Measurements from ENCODE around the gene TRIM40. TPM values are rescaled to one million over a fixed set of nuclear protein-coding genes. Genes with fewer than 3 reads are reported as not detected.
"Not testable (repeated sequence)": the region's sequence is repeated elsewhere in the genome, so short reads cannot be mapped to it uniquely, and the experiment has no call there.

The TRIM40 gene
- total RNA-seq, 3 donors from 2014 or later (not counting 1 experiment from before 2014, with no cell fraction given): 0.26 to 0.30 TPM; not detected in 1

- no peaks in the 10 kb centered on the region for H3K4me1 ChIP-seq (ENCODE audit: control insufficient read depth, insufficient read depth, low read length)
- Mint-ChIP-seq H3K27ac (no peak overlapping the region), H3K27me3 (ENCODE audit: low read depth in 2 of 2) (peaks cover 22 to 43% of the 10 kb centered on the region in 2 donors), H3K9me3 (no peaks in the 10 kb centered on the region), H3K4me1 (no peaks in the 10 kb centered on the region), H3K36me3 (no peaks in the 10 kb centered on the region), H3K4me3 (no peak overlapping the region)
- WGBS (ENCODE audit: insufficient coverage): 47% methylated on average over 11 of the region's 11 CpGs
- no peaks in the 10 kb centered on the region for H3K36me3 ChIP-seq (ENCODE audit: control insufficient read depth, insufficient read depth, low read length)
- H3K4me3 ChIP-seq (ENCODE audit: low read length): no peak overlapping the region
- intact Hi-C loops (cut with micrococcal nuclease): no loop called here
- H3K27ac ChIP-seq (ENCODE audit: low read length): no peak overlapping the region
- DNase-seq (no peak), ATAC-seq (no peak)
- peaks cover 7% of the 10 kb centered on the region for H3K27me3 ChIP-seq (ENCODE audit: control insufficient read depth, insufficient read depth, low read length)
- no peaks in the 10 kb centered on the region for H3K9me3 ChIP-seq (ENCODE audit: control insufficient read depth, insufficient read depth, low read length)
- TF ChIP-seq, protein P1, sequence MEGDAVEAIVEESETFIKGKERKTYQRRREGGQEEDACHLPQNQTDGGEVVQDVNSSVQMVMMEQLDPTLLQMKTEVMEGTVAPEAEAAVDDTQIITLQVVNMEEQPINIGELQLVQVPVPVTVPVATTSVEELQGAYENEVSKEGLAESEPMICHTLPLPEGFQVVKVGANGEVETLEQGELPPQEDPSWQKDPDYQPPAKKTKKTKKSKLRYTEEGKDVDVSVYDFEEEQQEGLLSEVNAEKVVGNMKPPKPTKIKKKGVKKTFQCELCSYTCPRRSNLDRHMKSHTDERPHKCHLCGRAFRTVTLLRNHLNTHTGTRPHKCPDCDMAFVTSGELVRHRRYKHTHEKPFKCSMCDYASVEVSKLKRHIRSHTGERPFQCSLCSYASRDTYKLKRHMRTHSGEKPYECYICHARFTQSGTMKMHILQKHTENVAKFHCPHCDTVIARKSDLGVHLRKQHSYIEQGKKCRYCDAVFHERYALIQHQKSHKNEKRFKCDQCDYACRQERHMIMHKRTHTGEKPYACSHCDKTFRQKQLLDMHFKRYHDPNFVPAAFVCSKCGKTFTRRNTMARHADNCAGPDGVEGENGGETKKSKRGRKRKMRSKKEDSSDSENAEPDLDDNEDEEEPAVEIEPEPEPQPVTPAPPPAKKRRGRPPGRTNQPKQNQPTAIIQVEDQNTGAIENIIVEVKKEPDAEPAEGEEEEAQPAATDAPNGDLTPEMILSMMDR (IDR thresholded peaks at IDR 0.05): no peak
Observed at GRCh38 chr6:30136570-30137286, 788 bp downstream of the TRIM40 start.

DNA sequence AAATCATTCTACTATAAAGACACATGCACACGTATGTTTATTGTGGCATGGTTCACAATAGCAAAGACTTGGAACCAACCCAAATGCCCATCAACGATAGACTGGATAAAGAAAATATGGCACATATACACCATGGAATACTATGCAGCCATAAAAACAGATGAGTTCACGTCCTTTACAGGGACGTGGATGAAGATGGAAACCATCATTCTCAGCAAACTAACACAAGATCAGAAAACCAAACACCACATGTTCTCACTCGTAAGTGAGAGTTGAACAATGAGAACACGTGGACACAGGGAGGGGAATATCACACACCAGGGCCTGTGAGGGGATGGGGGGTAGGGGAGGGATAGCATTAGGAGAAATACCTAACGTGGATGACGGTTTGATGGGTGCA lies 4.3 kb downstream of the TRIM40 start:
- 72% methylated on average over 7 of the region's 8 CpGs for WGBS (ENCODE audit: insufficient coverage)
- H3K27me3 Mint-ChIP-seq (ENCODE audit: low read depth in 2 of 2): peaks cover 30 to 56% of the 10 kb centered on the region in 2 donors

DNA sequence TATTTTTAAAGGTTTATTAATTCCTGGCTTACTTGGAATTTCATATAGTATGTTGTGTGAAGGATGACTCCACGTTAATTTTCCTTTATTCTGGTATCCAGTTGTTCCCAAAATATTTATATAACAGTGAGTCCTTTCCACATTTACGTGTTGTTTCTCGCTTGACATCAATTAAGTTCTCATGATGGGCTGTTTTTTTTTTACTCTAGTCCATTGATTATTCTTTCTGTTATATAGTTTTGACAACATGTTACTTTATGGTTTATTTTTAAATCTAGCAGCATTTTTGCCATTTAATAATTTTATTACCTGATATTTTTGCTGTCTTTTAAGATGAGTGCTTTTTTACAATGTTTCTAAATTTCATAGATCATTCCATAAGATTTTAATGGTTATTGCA lies 6.7 kb downstream of the TRIM40 start:
- no peaks in the 10 kb centered on the region for H3K36me3 Mint-ChIP-seq
- no peak for ATAC-seq
- Histone ChIP-seq H3K27ac (ENCODE audit: low read length) (no peak overlapping the region), H3K27me3 (ENCODE audit: control insufficient read depth, insufficient read depth, low read length) (peaks cover 10% of the 10 kb centered on the region), H3K4me3 (ENCODE audit: low read length) (no peak overlapping the region), H3K9me3 (ENCODE audit: control insufficient read depth, insufficient read depth, low read length) (no peaks in the 10 kb centered on the region), H3K36me3 (ENCODE audit: control insufficient read depth, insufficient read depth, low read length) (no peaks in the 10 kb centered on the region), H3K4me1 (ENCODE audit: control insufficient read depth, insufficient read depth, low read length) (no peaks in the 10 kb centered on the region)
- H3K27ac Mint-ChIP-seq: no peak overlapping the region
- WGBS (ENCODE audit: insufficient coverage): no CpG with 5 or more reads among the region's 3 CpGs
- TF ChIP-seq, protein P1 (IDR thresholded peaks at IDR 0.05): no peak
- intact Hi-C loops (cut with micrococcal nuclease): no loop called here
- H3K9me3 Mint-ChIP-seq: no peaks in the 10 kb centered on the region
- no peaks in the 10 kb centered on the region for H3K4me1 Mint-ChIP-seq
- peaks cover 33 to 63% of the 10 kb centered on the region in 2 donors for H3K27me3 Mint-ChIP-seq (ENCODE audit: low read depth in 2 of 2)
- H3K4me3 Mint-ChIP-seq: no peak overlapping the region
- DNase-seq: no peak

More for the DNA sequence above, 4.3 kb downstream of the TRIM40 start:
- H3K27ac Mint-ChIP-seq; H3K4me3 Mint-ChIP-seq; H3K27me3 ChIP-seq (ENCODE audit: control insufficient read depth, insufficient read depth, low read length); H3K27ac ChIP-seq (ENCODE audit: low read length); DNase-seq; H3K36me3 Mint-ChIP-seq; H3K9me3 Mint-ChIP-seq; H3K4me1 Mint-ChIP-seq; intact Hi-C loops (cut with micrococcal nuclease); H3K4me1 ChIP-seq (ENCODE audit: control insufficient read depth, insufficient read depth, low read length); H3K9me3 ChIP-seq (ENCODE audit: control insufficient read depth, insufficient read depth, low read length); H3K4me3 ChIP-seq (ENCODE audit: low read length); H3K36me3 ChIP-seq (ENCODE audit: control insufficient read depth, insufficient read depth, low read length); ATAC-seq: not testable (repeated sequence)

GRCh38 chr6:30143780-30144179 lies 7.8 kb downstream of the TRIM40 start:
- H3K4me1 ChIP-seq (ENCODE audit: control insufficient read depth, insufficient read depth, low read length): no peaks in the 10 kb centered on the region
- DNase-seq (no peak), ATAC-seq (no peak)
- peaks cover 8% of the 10 kb centered on the region for H3K27me3 ChIP-seq (ENCODE audit: control insufficient read depth, insufficient read depth, low read length)
- H3K36me3 ChIP-seq (ENCODE audit: control insufficient read depth, insufficient read depth, low read length): no peaks in the 10 kb centered on the region
- intact Hi-C loops (cut with micrococcal nuclease): no loop called here
- H3K4me1 Mint-ChIP-seq: no peaks in the 10 kb centered on the region
- WGBS (ENCODE audit: insufficient coverage): 89% methylated on average over 2 of the region's 2 CpGs
- H3K9me3 ChIP-seq (ENCODE audit: control insufficient read depth, insufficient read depth, low read length): no peaks in the 10 kb centered on the region
- no peaks in the 10 kb centered on the region for H3K9me3 Mint-ChIP-seq
- peaks cover 39 to 57% of the 10 kb centered on the region in 2 donors for H3K27me3 Mint-ChIP-seq (ENCODE audit: low read depth in 2 of 2)
- H3K36me3 Mint-ChIP-seq: no peaks in the 10 kb centered on the region
- no peak overlapping the region for H3K4me3 ChIP-seq (ENCODE audit: low read length)
- H3K27ac Mint-ChIP-seq: no peak overlapping the region
- TF ChIP-seq, protein P1 (IDR thresholded peaks at IDR 0.05): no peak
- no peak overlapping the region for H3K4me3 Mint-ChIP-seq
- H3K27ac ChIP-seq (ENCODE audit: low read length): no peak overlapping the region

All from natural killer cell (primary cell).